Thyroid gland (tissue), 4 donors: Measurements from ENCODE around the gene NIP7. TPM values are rescaled to one million over a fixed set of nuclear protein-coding genes. Genes with fewer than 3 reads are reported as not detected.

Experiments used
- DNase-seq, 2 donors: peaks; one replicate each; pipeline ENCODE4 v3.0.0-alpha.2; 2019
- H3K27ac ChIP-seq, 3 donors: fragments of 200-600 bp; sonication (generic); 1 replicate in 2 of 3; 2 replicates in 1 of 3; pipeline ENCODE4 v1.5.1; 2016 to 2019; ENCODE audit warnings: mild to moderate bottlenecking in 1 of 3, moderate library complexity in 1 of 3
- H3K27me3 ChIP-seq: fragments of 200-600 bp; sonication (generic); one replicate; pipeline ENCODE4 v1.5.1; 2019
- H3K36me3 ChIP-seq, 2 donors: fragments of 200-600 bp; sonication (generic); one replicate each; pipeline ENCODE4 v1.5.1; 2016 to 2019
- H3K4me1 ChIP-seq, 2 donors: fragments of 200-600 bp; sonication (generic); one replicate each; pipeline ENCODE4 v1.5.1; 2017 to 2019
- H3K4me3 ChIP-seq, 3 donors: fragments of 200-600 bp; sonication (generic); replicated peaks in 1 of 3; 1 replicate in 2 of 3; 2 replicates in 1 of 3; pipeline ENCODE4 v1.5.1; 2016; ENCODE audit warnings: mild to moderate bottlenecking in 1 of 3
- H3K9me3 ChIP-seq: fragments of 200-600 bp; sonication (generic); one replicate; pipeline ENCODE4 v1.5.1; 2017
- POLR2A ChIP-seq, 2 donors: fragments of 450-650 bp; IDR thresholded peaks; one replicate each; pipeline ENCODE4 v1.6.1; 2017; ENCODE audit warnings: antibody characterized with exemption in 2 of 2, mild to moderate bottlenecking in 2 of 2, moderate library complexity in 1 of 2
- WGBS, 2 donors: methylation state at CpG; one replicate each; pipeline ENCODE4 v1.1.5; 2017; 5-methylcytosine and 5-hydroxymethylcytosine counted together
- intact Hi-C: fragments of 100-400 bp; cut with DNase I; formaldehyde crosslinking; loops from one replicate; pipeline ENCODE4 v1.15.1; 2023
- total RNA-seq, 4 donors: library from RNA; depleted of rRNA; stranded (reverse); fragments of >200 nt; gene quantifications; one replicate each; pipeline ENCODE4 v1.2.3, GENCODE V29; 2016
- TF ChIP-seq, protein P1 (sequence below), 6 experiments: fragments of 200-600 bp in 3 of 6; fragments of 450-650 bp in 3 of 6; sonication (generic) in 3 of 6; IDR thresholded peaks; one replicate each; pipeline ENCODE4 v1.5.1; 2016 to 2019; ENCODE audit warnings: antibody characterized with exemption in 6 of 6, mild to moderate bottlenecking in 2 of 6, inconsistent platforms in 1 of 6, moderate library complexity in 1 of 6

The NIP7 gene
- total RNA-seq, 4 donors from 2014 or later = 9.8 to 17.5 (median 14.7) TPM

DNA sequence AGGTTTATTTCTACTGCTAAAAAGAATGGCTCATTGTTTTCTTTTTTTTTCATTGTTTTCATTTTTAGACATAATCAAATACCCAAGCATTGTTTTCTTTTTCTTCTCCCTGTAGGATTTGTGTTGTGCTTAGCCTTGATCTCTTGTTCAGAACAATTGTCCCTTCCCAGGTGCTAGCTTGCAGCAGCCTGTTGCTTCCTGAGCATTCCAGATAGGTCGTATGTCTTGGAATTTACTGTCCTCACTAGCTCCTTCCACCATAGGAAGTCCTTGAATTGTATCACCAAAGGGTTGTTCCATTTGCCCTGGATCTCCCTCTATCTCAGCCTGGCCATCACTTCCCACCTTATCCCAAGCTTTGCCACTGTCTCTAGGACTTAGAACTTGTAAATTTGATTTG lies 38.4 kb upstream of the NIP7 start:
- no peaks in the 10 kb centered on the region for H3K9me3 ChIP-seq
- intact Hi-C loops = no loop called here
- no peak for DNase-seq
- no peak overlapping the region for H3K4me3 ChIP-seq
- 21 to 31% methylated on average over 1 of the region's 1 CpG for WGBS, 2 donors
- peak overlapping the region; percentile 88 to 93 (median 92) for H3K27ac ChIP-seq
- H3K27me3 ChIP-seq = no peaks in the 10 kb centered on the region
- H3K4me1 ChIP-seq = peaks cover 65 to 71% of the 10 kb centered on the region in 2 donors
- H3K36me3 ChIP-seq = no peaks in the 10 kb centered on the region
- no peak for TF ChIP-seq POLR2A (IDR thresholded peaks at IDR 0.05)
- TF ChIP-seq, protein P1, sequence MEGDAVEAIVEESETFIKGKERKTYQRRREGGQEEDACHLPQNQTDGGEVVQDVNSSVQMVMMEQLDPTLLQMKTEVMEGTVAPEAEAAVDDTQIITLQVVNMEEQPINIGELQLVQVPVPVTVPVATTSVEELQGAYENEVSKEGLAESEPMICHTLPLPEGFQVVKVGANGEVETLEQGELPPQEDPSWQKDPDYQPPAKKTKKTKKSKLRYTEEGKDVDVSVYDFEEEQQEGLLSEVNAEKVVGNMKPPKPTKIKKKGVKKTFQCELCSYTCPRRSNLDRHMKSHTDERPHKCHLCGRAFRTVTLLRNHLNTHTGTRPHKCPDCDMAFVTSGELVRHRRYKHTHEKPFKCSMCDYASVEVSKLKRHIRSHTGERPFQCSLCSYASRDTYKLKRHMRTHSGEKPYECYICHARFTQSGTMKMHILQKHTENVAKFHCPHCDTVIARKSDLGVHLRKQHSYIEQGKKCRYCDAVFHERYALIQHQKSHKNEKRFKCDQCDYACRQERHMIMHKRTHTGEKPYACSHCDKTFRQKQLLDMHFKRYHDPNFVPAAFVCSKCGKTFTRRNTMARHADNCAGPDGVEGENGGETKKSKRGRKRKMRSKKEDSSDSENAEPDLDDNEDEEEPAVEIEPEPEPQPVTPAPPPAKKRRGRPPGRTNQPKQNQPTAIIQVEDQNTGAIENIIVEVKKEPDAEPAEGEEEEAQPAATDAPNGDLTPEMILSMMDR (IDR thresholded peaks at IDR 0.05) = no peak

DNA sequence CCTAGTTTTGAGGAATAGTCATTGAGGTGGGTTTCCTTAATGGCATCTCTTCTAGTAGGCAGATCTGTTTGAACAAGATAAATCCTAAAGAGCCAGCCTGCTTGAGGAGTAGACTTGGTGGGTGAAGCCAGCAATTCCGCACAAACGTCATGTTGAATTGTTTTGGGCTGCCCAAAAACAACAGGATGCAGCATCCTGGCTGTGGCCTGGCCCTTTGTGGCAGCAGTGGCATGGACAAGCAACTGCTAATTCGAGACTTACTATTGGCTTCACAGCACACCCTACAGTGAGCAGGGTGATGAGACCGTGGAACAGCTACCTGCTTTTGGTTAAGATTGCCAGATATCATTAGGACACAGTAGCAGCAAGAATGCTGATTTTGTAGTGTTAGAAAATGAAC lies 37.7 kb upstream of the NIP7 start:
- intact Hi-C loops = no loop called here

DNA sequence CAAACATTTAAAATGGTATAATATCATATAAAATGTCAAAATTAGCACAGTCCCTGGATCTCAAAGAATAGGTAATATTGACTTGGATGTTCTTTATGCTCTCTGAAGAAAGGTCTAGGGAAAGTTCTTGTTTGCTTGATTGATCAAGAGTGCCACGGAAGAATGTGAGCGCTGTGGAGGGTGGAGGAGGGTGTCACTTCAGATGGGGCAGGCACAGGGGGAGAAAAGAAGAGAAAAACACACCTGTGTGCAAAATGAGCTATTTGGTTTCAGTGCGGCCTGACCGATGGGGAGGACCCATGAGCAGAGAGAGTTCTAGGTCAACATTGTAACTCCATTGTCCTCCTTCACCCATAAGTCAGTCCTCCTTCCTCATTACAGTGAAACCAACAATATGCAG lies 37.3 kb upstream of the NIP7 start:
- H3K27ac ChIP-seq = peak overlapping the region; percentile 88 to 93 (median 92)
- intact Hi-C loops = no loop called here
- peak; percentile 86 to 88 for DNase-seq
- peaks cover 70 to 79% of the 10 kb centered on the region in 2 donors for H3K4me1 ChIP-seq
- TF ChIP-seq POLR2A (IDR thresholded peaks at IDR 0.05) = peak in 1 of 2 donors; percentile 42
- TF ChIP-seq, protein P1 (IDR thresholded peaks at IDR 0.05) = no peak
- H3K4me3 ChIP-seq = no peak overlapping the region
- H3K9me3 ChIP-seq = no peaks in the 10 kb centered on the region
- no peaks in the 10 kb centered on the region for H3K36me3 ChIP-seq
- H3K27me3 ChIP-seq = no peaks in the 10 kb centered on the region
- WGBS, 2 donors = 43 to 47% methylated on average over 4 of the region's 4 CpGs

More for the DNA sequence above, 37.7 kb upstream of the NIP7 start:
- 26 to 45% methylated on average over 4 of the region's 4 CpGs for WGBS, 2 donors
- no peaks in the 10 kb centered on the region for H3K36me3 ChIP-seq
- peak; percentile 39 to 61 for DNase-seq
- H3K4me3 ChIP-seq = no peak overlapping the region
- peaks cover 70 to 78% of the 10 kb centered on the region in 2 donors for H3K4me1 ChIP-seq
- H3K27ac ChIP-seq = peak overlapping the region; percentile 88 to 93 (median 92)
- no peaks in the 10 kb centered on the region for H3K9me3 ChIP-seq
- TF ChIP-seq, protein P1 (IDR thresholded peaks at IDR 0.05) = peak in 1 of 6 experiments; percentile 10
- TF ChIP-seq POLR2A (IDR thresholded peaks at IDR 0.05) = no peak
- H3K27me3 ChIP-seq = no peaks in the 10 kb centered on the region

DNA sequence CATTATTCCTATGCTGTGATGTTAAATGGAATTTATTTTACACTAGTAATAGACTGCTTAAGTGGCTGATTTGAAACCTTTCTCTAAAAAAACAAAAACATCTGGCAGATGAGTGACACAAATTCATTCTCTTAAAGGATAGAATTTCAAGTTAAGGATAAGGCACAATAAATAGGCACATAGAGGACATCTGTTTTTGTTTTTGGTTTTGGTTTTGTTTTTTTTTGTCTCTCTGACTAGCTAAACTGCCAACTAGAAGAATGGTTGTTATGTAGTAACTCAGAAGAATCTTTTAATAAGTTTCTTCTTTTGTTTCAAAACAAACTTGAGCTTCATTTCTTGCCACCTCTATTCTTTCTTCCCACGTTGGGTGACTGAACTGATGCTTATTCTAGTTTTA lies 33.5 kb upstream of the NIP7 start:
- TF ChIP-seq, protein P1 (IDR thresholded peaks at IDR 0.05) = no peak
- TF ChIP-seq POLR2A (IDR thresholded peaks at IDR 0.05) = no peak
- DNase-seq = no peak
- intact Hi-C loops = no loop called here
- H3K36me3 ChIP-seq = no peaks in the 10 kb centered on the region
- 56 to 59% methylated on average over 1 of the region's 1 CpG for WGBS, 2 donors
- H3K4me1 ChIP-seq = peaks cover 52 to 74% of the 10 kb centered on the region in 2 donors
- peak overlapping the region; percentile 0 to 87 (median 85) for H3K27ac ChIP-seq
- H3K27me3 ChIP-seq = no peaks in the 10 kb centered on the region
- no peaks in the 10 kb centered on the region for H3K9me3 ChIP-seq
- no peak overlapping the region for H3K4me3 ChIP-seq

DNA sequence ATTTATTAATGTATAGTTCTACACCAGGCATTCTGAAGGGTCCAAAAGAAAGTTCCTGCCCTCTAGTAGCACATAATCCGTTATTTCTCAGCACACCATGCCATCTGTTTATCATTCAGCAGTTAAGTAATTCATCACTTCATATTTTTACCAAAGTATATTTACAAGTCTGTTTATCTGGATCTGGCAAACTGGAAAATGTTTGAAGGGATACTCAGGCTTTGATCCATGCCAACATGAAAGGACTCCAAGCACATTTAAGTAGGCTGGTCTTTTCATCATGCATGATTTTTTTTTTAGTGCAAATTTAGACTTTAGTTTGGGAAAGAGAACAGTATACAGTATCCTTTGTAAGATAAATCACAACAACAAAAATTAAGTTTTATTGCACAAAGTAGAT lies 32.5 kb upstream of the NIP7 start:
- DNase-seq = no peak
- Histone ChIP-seq H3K36me3 (no peaks in the 10 kb centered on the region), H3K27me3 (no peaks in the 10 kb centered on the region), H3K9me3 (no peaks in the 10 kb centered on the region), H3K4me1 (peaks cover 42 to 64% of the 10 kb centered on the region in 2 donors), H3K27ac (peak overlapping the region in 2 of 3 donors; percentile 5 to 19), H3K4me3 (no peak overlapping the region)
- intact Hi-C loops = no loop called here
- 93% methylated on average over 1 of the region's 1 CpG for WGBS, 2 donors
- no peak for TF ChIP-seq POLR2A (IDR thresholded peaks at IDR 0.05)
- TF ChIP-seq, protein P1 (IDR thresholded peaks at IDR 0.05) = no peak
